ENCODE measurements around the gene COL11A2. TPM values are rescaled to one million over a fixed set of nuclear protein-coding genes. Genes with fewer than 3 reads are reported as not detected.

Gene COL11A2
- polyA plus RNA-seq, 3 donors = 4.2 to 7.3 (median 5.0) TPM

DNA sequence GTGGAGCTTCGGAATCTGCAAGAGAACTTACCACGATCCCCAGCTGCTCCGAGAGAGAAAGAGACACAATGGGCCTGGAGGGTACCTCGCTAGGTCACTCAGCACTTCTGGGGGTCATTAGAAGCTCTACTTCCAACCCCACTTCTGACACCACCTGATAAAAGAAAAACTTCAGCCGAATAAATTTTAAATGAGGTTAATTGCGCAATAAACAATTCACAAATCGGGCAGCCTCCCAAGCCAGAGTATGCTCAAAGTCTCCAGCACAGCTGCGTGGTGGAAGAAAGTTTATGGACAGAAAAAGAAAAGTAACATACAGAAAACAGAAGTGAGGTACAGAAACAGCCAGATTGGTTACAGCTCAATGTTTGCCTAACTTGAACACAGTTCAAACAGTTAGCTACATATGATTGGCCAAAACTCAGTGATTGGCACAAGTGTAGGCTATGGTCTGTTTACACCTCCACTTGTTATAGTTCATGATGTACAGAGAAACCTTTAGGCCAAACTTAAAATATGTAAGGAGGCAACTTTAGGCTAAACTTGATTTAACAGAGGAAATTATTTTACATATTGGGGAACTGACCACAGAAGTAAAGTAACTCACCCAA lies 52.6 kb downstream of the COL11A2 start:
- no peak for DNase-seq (ENCODE audit: extremely low read depth in 1 of 11, low read depth in 9 of 11, low spot score in 4 of 11)

DNA sequence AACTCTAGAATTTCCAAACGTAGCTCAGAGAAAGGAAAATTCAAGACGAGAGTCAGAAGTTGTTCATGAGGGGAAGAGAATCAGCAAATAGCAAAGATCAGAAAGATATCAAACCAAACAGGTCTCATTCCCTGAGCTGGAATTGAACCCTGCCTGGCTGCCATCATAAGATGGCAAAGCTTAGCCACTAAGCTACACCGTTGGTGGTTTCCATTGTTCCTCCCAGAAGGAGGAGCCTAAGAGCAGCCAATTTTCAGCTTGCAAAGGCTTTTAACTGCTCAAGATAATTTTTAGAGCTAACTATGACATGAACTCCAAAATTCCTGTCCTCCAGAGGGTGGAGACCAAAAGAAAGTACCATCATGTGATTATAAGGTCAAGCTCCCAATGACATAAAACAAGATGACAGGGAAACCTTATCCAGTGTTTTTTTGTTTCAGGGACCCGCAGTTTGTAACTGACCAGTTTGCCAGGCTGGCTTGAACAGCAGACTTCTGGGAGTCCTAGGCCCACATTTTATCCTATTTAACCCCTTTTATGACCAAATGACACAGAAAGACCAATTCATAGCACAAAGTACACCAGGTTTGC lies 55.9 kb downstream of the COL11A2 start:
- peak in 1 of 11 donors; percentile 21 for DNase-seq (ENCODE audit: extremely low read depth in 1 of 11, low read depth in 9 of 11, low spot score in 4 of 11)

DNA sequence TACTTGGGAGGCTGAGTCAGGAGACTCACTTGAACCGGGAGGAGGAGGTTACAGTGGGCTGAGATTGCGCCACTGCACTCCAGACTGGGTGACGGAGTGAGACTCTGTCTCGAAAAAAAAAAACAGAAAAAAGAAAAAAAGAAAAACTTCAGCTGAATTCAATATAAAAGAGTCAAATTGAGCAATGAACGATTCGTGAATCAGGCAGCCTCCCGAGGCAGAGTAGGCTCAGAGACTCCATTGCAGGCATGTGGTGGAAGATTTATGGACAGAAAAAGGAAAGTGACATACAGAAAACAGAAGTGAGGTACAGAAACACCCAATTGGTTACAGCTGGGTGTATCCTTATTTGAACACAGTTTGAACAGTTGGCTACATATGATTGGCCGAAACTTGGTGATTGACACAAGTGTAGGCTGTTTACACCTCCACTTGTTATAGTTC lies 60.2 kb downstream of the COL11A2 start:
- no peak for DNase-seq (ENCODE audit: extremely low read depth in 1 of 11, low read depth in 9 of 11, low spot score in 4 of 11)

DNA sequence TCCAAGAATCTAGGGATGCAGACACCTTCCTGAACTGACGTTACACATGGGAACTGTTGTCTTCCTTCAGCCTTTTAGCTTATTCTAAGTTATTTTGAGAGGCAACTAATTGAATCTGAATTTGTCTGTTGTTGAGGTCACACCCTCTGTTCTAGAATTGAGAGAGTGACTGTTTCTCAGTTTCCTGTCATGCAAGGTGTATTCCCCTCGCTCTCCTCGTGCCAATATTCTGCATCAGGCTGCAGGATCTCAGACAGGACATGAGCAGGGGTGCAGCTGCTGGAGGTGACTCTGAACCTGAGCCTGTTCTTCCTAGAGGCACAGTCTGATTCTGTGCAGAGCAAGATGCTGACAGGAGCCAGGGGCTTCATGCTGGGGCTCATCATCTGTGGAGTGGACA lies 63.9 kb downstream of the COL11A2 start:
- no peak for DNase-seq (ENCODE audit: extremely low read depth in 1 of 11, low read depth in 9 of 11, low spot score in 4 of 11)

DNA sequence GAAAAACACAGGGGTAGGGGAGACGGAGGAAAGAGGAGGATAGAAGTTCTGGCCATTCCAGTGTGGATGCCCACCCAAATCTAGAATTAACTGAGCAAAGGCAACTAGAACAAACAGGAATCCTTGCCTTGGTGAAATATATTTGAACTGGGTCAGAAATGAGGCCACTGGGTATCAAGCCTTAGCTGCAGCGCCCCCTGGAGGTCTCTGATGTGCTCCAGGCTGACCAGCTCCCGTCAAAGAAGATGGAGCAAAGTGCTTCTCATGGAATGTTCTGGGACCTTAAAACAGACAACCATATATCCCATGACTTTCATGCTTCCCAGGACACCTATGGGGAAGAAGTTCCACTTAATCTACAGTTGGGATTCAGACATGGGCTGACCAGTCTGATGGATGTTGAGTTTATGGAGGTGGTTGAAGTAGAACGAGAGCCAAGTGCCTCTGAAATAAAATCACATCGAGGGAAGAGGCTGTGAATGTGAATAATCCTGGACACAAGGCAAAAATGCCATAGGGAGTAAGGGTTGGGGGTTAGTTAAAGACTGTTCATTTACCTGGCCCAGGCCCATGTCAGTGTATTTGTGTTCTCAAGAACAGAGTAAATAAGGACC lies 66.1 kb downstream of the COL11A2 start:
- no peak for DNase-seq (ENCODE audit: extremely low read depth in 1 of 11, low read depth in 9 of 11, low spot score in 4 of 11)

DNA sequence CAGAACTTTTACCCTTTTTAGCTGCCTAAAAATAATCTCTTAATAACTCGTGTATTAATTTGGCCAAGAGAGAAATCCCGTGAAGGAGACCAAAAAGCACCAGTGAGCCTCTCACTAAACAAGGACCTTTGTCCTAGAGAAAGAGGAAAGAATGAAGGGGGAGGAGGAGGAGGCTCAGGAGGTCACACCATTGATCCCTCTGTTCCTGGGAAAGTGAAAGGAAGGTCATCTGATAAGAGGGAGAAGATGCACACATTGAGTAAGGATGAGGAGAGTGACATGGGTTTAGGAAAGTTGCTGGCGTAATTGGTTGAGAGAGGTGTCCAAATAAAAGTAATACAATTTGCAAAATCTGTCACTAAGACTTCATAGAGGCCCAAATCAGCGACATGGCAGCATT lies 67.3 kb downstream of the COL11A2 start:
- no peak for DNase-seq (ENCODE audit: extremely low read depth in 1 of 11, low read depth in 9 of 11, low spot score in 4 of 11)

DNA sequence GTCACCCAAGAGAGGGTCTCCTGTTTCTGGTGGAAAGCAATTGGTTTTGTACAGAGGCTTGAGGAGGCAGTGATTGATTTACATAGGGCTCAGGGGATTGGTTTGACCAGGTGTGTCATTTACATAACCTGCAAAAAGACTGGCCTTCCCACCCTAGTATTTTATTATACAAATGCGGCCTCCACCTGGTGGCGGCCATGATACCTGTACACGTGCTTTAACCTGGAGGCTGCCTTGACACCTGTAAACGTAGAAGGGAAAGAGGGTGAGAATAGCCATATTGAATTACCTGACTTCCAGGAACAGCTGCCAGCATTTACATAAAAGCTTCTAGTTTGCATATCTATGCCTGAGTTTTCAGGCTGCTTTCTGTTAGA lies 67.8 kb downstream of the COL11A2 start:
- no peak for DNase-seq (ENCODE audit: extremely low read depth in 1 of 11, low read depth in 9 of 11, low spot score in 4 of 11)

DNA sequence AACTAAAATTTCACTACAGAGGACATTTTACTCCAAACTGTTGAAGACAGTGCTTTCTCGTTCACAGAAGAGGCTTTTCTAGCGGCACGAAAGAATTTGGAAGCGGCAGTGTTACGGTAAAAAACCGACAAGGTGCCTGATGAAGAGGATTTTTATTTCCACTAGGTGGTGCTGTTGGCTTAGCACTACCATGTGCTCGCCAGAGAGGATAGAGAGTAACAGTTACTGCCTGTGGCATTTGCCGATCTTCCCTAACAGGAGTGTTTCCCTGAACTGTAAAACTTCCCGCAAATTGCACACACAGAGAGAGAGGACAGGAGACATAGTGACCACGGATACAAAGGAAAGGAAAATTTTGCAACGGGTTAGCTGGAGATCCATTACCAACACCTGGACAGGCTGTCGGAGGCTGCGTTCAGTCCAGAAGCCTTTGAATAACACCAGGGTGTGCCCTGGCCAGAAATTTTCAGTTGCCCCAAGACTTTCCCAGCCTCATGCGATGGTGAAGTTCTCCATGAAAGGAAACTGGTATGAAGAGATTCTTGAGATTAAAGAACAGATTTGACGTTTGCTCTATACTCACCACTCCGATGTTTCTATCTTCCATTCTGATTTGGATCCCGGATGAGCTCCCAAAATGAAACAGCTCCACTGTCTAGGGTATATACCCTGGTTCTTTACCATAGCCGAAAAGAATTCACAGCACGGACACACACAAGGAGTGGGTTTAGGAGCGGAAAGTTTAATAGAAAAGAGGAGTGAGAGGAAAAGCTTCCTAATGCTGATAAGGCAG lies 68.3 kb downstream of the COL11A2 start:
- no peak for DNase-seq (ENCODE audit: extremely low read depth in 1 of 11, low read depth in 9 of 11, low spot score in 4 of 11)

DNA sequence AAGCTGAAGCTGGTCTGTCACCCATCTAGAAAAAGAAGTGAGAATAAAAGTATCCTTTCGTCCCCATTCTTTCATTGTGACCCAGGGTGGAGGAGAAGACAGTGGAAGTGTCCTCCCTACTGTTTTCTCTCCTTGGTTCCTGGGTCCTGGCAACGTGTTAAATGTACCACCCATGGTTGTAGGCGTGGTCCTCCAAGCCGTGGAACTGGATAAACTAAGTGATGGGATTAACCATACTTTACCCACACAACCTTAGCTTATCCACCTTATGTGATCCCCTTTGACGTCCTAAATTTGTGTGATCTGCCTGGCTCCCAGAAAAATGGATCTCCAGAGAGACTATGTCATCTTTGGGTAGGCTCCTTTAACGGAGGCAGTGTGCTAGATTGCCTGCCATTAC lies 69.1 kb downstream of the COL11A2 start:
- DNase-seq (ENCODE audit: extremely low read depth in 1 of 11, low read depth in 9 of 11, low spot score in 4 of 11) = no peak

DNA sequence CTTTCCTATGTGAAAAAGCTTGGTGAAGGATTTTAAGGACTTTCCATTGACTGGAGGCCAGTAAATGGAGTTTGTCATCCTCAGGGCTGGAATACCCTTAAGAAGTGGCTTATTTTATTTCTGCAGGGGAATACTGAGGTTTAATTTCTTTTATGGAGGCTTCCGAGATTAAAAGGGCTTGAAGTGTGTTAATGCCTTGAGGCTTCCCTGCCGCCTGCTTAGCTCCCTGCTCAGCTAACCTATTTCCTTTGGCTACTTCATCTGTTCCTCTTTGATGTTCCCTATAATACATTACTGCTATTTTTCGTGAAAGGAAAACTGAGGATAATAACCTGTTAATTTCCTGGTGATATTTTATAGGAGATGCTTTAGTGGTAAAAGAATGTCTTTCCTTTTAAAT lies 72.3 kb downstream of the COL11A2 start:
- DNase-seq (ENCODE audit: extremely low read depth in 1 of 11, low read depth in 9 of 11, low spot score in 4 of 11) = no peak

DNA sequence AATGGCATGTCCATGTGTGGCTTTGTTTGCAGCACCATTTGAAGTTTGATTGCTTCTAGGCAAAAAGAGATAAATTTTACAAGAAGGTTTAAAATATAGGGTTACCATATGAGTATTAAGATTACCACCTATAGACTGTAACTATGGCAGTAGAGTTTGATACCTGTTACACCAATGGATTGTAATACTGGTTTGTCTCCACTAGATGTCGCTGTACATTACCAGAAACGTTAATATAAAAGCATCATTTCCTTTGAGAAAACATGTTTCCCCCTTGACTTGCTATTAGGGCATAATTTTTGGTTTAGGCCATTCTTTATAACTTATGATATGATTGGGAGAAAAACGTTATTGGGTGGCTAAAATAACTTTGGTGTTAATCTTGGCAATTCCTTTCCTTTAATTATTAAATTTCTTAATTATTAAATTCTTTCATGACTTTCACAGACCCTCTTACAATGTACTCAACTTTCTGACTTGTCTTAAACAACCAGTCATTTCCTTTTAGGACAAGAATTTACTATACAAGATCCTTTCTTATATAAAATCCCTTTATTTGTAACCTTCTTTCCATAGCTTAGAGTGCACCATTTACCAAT lies 73.6 kb downstream of the COL11A2 start:
- DNase-seq (ENCODE audit: extremely low read depth in 1 of 11, low read depth in 9 of 11, low spot score in 4 of 11) = peak in 5 of 11 donors; percentile 19 to 45 (median 30)

DNA sequence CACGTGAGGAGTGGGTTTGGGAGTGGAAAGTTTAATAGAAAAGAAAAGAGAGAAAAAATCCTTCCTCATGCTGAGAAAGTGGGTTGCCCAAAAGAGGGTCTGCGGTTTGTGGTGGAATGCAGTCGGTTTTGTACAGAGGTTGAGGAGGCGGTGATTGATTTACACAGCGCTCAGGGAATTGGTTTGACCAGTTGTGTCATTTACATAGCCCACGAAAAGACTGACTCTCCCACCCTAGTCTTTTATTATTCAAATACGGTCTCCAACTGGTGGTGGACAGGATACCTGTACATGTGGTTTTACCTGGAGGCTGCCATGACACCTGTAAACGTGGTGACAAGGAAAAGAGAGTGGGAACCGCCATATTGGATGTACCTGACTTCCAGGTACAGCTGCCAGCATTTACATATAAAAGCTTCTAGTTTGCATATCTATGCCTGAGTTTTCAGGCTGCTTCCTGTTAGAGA lies 74.4 kb downstream of the COL11A2 start:
- DNase-seq (ENCODE audit: extremely low read depth in 1 of 11, low read depth in 9 of 11, low spot score in 4 of 11) = no peak

DNA sequence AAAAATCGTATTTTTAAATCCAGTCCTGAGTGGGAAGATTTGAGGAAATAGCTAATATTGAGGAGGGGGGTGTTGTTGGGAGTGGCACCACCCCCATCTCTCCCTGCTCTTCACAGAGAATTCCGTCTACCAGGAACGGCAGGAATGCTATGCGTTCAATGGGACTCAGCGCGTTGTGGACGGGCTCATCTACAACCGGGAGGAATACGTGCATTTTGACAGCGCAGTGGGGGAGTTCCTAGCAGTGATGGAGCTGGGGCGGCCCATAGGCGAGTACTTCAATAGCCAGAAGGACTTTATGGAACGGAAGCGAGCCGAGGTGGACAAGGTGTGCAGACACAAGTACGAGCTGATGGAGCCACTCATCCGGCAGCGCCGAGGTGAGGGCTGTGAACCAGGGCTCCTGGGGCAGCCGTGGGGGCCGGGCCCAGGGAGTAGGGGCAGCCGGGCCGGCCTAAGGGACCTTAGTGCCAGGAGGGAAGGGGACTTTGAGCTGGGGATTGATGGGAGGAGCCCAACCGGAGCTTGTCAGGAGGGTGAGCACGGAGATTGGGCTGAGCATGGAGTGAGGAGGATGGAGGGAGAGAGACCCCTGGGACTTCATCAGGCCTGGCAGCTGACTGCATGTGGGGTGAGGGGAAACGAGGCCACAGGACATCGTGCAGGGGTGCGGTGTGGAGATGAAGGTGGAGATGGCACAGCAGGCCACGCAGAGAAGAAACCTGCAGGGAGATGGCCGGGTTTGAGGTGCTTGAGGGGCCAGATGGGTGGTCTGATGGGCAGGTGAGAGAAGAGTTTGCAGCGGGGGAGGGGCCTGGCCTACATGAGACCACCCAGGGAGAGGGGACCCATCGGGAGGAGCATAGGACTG lies 75.2 kb downstream of the COL11A2 start:
- DNase-seq (ENCODE audit: extremely low read depth in 1 of 11, low read depth in 9 of 11, low spot score in 4 of 11) = peak in 3 of 11 donors; percentile 8 to 16 (median 11)

DNA sequence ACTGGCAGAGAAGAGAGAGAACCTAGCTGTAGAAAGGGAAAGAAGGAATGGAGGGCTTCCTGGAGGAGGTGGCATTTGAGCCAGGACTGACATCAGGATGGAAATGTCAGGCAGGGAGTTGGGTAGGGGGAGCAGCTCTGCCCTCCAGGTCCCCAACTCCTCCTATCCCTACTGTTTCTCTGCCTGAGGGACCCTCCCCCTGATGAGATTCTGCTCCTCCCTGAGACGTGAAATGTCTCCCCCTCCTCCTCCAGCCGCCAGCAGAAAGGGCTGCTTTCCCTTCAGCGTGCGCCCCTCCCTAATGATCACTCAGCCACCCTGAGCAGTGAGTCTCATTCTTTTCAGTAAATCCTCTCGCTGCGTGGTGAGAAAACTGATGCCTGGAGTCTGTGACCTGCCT lies 75.8 kb downstream of the COL11A2 start:
- peak in 1 of 11 donors; percentile 1 for DNase-seq (ENCODE audit: extremely low read depth in 1 of 11, low read depth in 9 of 11, low spot score in 4 of 11)

DNA sequence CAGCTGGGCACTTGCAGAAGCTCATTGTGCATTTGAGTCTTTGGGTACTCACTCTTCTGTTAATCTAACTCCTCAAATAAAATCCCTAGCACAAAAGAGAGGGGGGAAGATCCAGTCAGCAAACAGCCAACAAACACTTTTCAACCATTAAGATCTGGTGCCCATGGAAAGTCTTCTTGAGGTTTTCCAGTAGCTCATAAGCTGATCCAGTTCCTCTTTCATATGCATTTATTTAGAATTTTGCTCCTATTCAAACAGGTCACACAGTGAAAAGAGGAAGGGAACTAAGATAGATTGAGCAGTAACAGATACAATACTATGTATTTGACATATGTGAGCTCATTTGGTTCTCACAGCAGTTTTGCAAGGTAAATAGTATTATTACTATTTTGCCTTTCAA lies 77.9 kb downstream of the COL11A2 start:
- no peak for DNase-seq (ENCODE audit: extremely low read depth in 1 of 11, low read depth in 9 of 11, low spot score in 4 of 11)

DNA sequence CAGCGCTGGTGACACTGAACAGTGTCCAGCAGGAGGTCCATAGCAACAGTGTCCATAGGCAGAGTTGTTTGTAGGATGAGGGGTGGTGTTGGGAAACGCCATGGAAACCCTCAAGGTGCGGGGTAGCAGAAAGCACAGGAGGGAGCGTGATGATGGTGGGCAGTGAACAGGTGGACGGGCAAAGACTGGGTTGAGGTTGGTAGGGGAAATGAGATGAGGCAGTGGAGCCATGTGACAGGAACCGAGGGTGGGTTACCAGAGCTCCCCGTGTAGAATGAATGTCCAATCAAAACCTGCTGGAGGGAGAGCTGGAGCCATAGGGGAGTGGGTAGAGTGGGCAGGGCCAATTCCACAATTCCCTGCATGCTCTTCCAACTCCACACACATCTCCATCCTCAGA lies 78.5 kb downstream of the COL11A2 start:
- no peak for DNase-seq (ENCODE audit: extremely low read depth in 1 of 11, low read depth in 9 of 11, low spot score in 4 of 11)

Data from renal cortex interstitium (tissue), 11 donors.